Effector memory CD8-positive, alpha-beta T cell (primary cell): ENCODE results near the gene LRCH1.

Experiments
- ATAC-seq: fragments of 150-1000 bp; cut with Tn5 transposase; replicated peaks from 2 replicates; pipeline ENCODE4 v1.10.0; 2021; ENCODE audit warnings: mild to moderate bottlenecking, moderate library complexity
- DNase-seq, 3 experiments: peaks; one replicate each; pipeline ENCODE4 v3.0.0; 2021
- H3K27ac Mint-ChIP-seq, 2 donors: one replicate each; pipeline ENCODE4 v1.8.0; 2022; ENCODE audit warnings: mild to moderate bottlenecking in 2 of 2, mixed read lengths in 2 of 2, moderate library complexity in 2 of 2
- H3K27me3 Mint-ChIP-seq, 2 donors: one replicate each; pipeline ENCODE4 v1.8.0; 2022; ENCODE audit warnings: mixed read lengths in 2 of 2
- H3K36me3 Mint-ChIP-seq: one replicate; pipeline ENCODE4 v1.8.0; 2022; ENCODE audit warnings: mild to moderate bottlenecking, moderate library complexity, mixed read lengths; ENCODE audit not compliant: insufficient read depth
- H3K4me1 Mint-ChIP-seq, 2 donors: one replicate each; pipeline ENCODE4 v1.8.0; 2022; ENCODE audit warnings: low read depth in 2 of 2, mixed read lengths in 2 of 2
- H3K4me3 Mint-ChIP-seq, 2 donors: one replicate each; pipeline ENCODE4 v1.8.0; 2022; ENCODE audit warnings: mild to moderate bottlenecking in 2 of 2, mixed read lengths in 2 of 2, moderate library complexity in 2 of 2
- H3K9me3 Mint-ChIP-seq, 2 donors: one replicate each; pipeline ENCODE4 v1.8.0; 2022; ENCODE audit warnings: mixed read lengths in 2 of 2

The LRCH1 gene

GRCh38 chr13:46638262-46638661, 85.3 kb downstream of the LRCH1 start:
- H3K4me3 Mint-ChIP-seq = no peak overlapping the region
- no peak overlapping the region for H3K27ac Mint-ChIP-seq
- peaks cover 42 to 44% of the 10 kb centered on the region in 2 donors for H3K4me1 Mint-ChIP-seq
- ATAC-seq = no peak
- no peak for DNase-seq
- no peaks in the 10 kb centered on the region for H3K36me3 Mint-ChIP-seq
- H3K27me3 Mint-ChIP-seq = no peaks in the 10 kb centered on the region
- no peaks in the 10 kb centered on the region for H3K9me3 Mint-ChIP-seq

GRCh38 chr13:46639033-46639981, 86.3 kb downstream of the LRCH1 start:
- ATAC-seq (no peak), DNase-seq (no peak)
- H3K36me3 Mint-ChIP-seq = no peaks in the 10 kb centered on the region
- H3K27me3 Mint-ChIP-seq = no peaks in the 10 kb centered on the region
- no peak overlapping the region for H3K27ac Mint-ChIP-seq
- no peak overlapping the region for H3K4me3 Mint-ChIP-seq
- peaks cover 44 to 45% of the 10 kb centered on the region in 2 donors for H3K4me1 Mint-ChIP-seq
- H3K9me3 Mint-ChIP-seq = no peaks in the 10 kb centered on the region

- Mint-ChIP-seq H3K27me3 (no peaks in the 10 kb centered on the region), H3K4me1 (peaks cover 42 to 44% of the 10 kb centered on the region in 2 donors), H3K27ac (peak overlapping the region in 1 of 2 donors; percentile 71), H3K36me3 (no peaks in the 10 kb centered on the region), H3K9me3 (no peaks in the 10 kb centered on the region), H3K4me3 (no peak overlapping the region)
- DNase-seq (no peak), ATAC-seq (no peak)
Observed at GRCh38 chr13:46640843-46641242, 87.9 kb downstream of the LRCH1 start.

- peak overlapping the region in 1 of 2 donors; percentile 19 for H3K4me3 Mint-ChIP-seq
- no peak for ATAC-seq
Observed at GRCh38 chr13:46641274-46642081, 88.5 kb downstream of the LRCH1 start.

GRCh38 chr13:46642254-46642653, 89.3 kb downstream of the LRCH1 start:
- no peaks in the 10 kb centered on the region for H3K27me3 Mint-ChIP-seq
- H3K36me3 Mint-ChIP-seq = no peaks in the 10 kb centered on the region
- H3K4me1 Mint-ChIP-seq = peaks cover 39% of the 10 kb centered on the region in 2 donors
- DNase-seq (no peak), ATAC-seq (no peak)
- no peaks in the 10 kb centered on the region for H3K9me3 Mint-ChIP-seq
- peak overlapping the region in 1 of 2 donors; percentile 71 for H3K27ac Mint-ChIP-seq
- H3K4me3 Mint-ChIP-seq = no peak overlapping the region

More at GRCh38 chr13:46641274-46642081, 88.5 kb downstream of the LRCH1 start:
- Mint-ChIP-seq H3K4me1 (peaks cover 42 to 43% of the 10 kb centered on the region in 2 donors), H3K27me3 (no peaks in the 10 kb centered on the region), H3K36me3 (no peaks in the 10 kb centered on the region), H3K9me3 (no peaks in the 10 kb centered on the region), H3K27ac (peak overlapping the region in 1 of 2 donors; percentile 71)
- DNase-seq = no peak

- Mint-ChIP-seq H3K9me3 (no peaks in the 10 kb centered on the region), H3K4me1 (peaks cover 42 to 46% of the 10 kb centered on the region in 2 donors), H3K27me3 (no peaks in the 10 kb centered on the region), H3K36me3 (no peaks in the 10 kb centered on the region), H3K4me3 (no peak overlapping the region), H3K27ac (peak overlapping the region in 1 of 2 donors; percentile 4)
- ATAC-seq = no peak
- DNase-seq = no peak
Observed at GRCh38 chr13:46643165-46643777, 90.3 kb downstream of the LRCH1 start.

GRCh38 chr13:46644816-46645215, 91.8 kb downstream of the LRCH1 start:
- DNase-seq (no peak), ATAC-seq (no peak)
- no peaks in the 10 kb centered on the region for H3K9me3 Mint-ChIP-seq
- H3K4me3 Mint-ChIP-seq = no peak overlapping the region
- no peaks in the 10 kb centered on the region for H3K36me3 Mint-ChIP-seq
- H3K4me1 Mint-ChIP-seq = peaks cover 40 to 49% of the 10 kb centered on the region in 2 donors
- H3K27me3 Mint-ChIP-seq = no peaks in the 10 kb centered on the region
- no peak overlapping the region for H3K27ac Mint-ChIP-seq

- DNase-seq = no peak
- Mint-ChIP-seq H3K4me3 (no peak overlapping the region), H3K27ac (no peak overlapping the region), H3K4me1 (peaks cover 26 to 33% of the 10 kb centered on the region in 2 donors), H3K9me3 (no peaks in the 10 kb centered on the region), H3K36me3 (peaks cover 11% of the 10 kb centered on the region), H3K27me3 (no peaks in the 10 kb centered on the region)
- ATAC-seq = no peak
Observed at GRCh38 chr13:46647512-46648065, 94.6 kb downstream of the LRCH1 start.

- Mint-ChIP-seq H3K4me3 (no peak overlapping the region), H3K4me1 (peaks cover 24 to 30% of the 10 kb centered on the region in 2 donors), H3K27me3 (no peaks in the 10 kb centered on the region), H3K27ac (no peak overlapping the region), H3K9me3 (no peaks in the 10 kb centered on the region), H3K36me3 (peaks cover 11% of the 10 kb centered on the region)
- DNase-seq = no peak
- peak; percentile 22 for ATAC-seq
Observed at GRCh38 chr13:46648166-46648607, 95.2 kb downstream of the LRCH1 start.

GRCh38 chr13:46649816-46650215, 96.8 kb downstream of the LRCH1 start:
- Mint-ChIP-seq H3K4me3 (no peak overlapping the region), H3K27ac (no peak overlapping the region), H3K36me3 (peaks cover 11% of the 10 kb centered on the region), H3K9me3 (no peaks in the 10 kb centered on the region), H3K4me1 (peaks cover 11 to 26% of the 10 kb centered on the region in 2 donors), H3K27me3 (no peaks in the 10 kb centered on the region)
- ATAC-seq (no peak), DNase-seq (no peak)

- no peak overlapping the region for H3K27ac Mint-ChIP-seq
- no peak for ATAC-seq
- H3K4me1 Mint-ChIP-seq = no peaks in the 10 kb centered on the region
- H3K27me3 Mint-ChIP-seq = no peaks in the 10 kb centered on the region
- peaks cover 11% of the 10 kb centered on the region for H3K36me3 Mint-ChIP-seq
- no peak for DNase-seq
- H3K9me3 Mint-ChIP-seq = no peaks in the 10 kb centered on the region
- no peak overlapping the region for H3K4me3 Mint-ChIP-seq
Observed at GRCh38 chr13:46654951-46655350, 102.0 kb downstream of the LRCH1 start.

GRCh38 chr13:46655377-46656180, 102.6 kb downstream of the LRCH1 start:
- DNase-seq = no peak
- H3K36me3 Mint-ChIP-seq = peaks cover 11% of the 10 kb centered on the region

More at GRCh38 chr13:46655377-46656180, 102.6 kb downstream of the LRCH1 start:
- H3K4me1 Mint-ChIP-seq = peaks cover 1 to 2% of the 10 kb centered on the region in 2 donors
- H3K4me3 Mint-ChIP-seq = no peak overlapping the region
- H3K9me3 Mint-ChIP-seq = no peaks in the 10 kb centered on the region
- no peak overlapping the region for H3K27ac Mint-ChIP-seq
- no peak for ATAC-seq
- H3K27me3 Mint-ChIP-seq = no peaks in the 10 kb centered on the region
